AG08396 (cell line): ENCODE data around the gene NPW.
"Not testable (repeated sequence)": the region's sequence is repeated elsewhere in the genome, so short reads cannot be mapped to it uniquely, and the experiment has no call there.

Experiments used
- DNase-seq: peaks from one replicate; pipeline ENCODE4 v3.0.0; 2012; ENCODE audit warnings: low spot score, mixed read lengths

NPW gene

GRCh38 chr16:2023092-2024031 is 3.8 kb downstream of the NPW start:
- DNase-seq = peak; percentile 97

- no peak for DNase-seq
Measured at GRCh38 chr16:2024032-2024420, 4.4 kb downstream of the NPW start.

DNA sequence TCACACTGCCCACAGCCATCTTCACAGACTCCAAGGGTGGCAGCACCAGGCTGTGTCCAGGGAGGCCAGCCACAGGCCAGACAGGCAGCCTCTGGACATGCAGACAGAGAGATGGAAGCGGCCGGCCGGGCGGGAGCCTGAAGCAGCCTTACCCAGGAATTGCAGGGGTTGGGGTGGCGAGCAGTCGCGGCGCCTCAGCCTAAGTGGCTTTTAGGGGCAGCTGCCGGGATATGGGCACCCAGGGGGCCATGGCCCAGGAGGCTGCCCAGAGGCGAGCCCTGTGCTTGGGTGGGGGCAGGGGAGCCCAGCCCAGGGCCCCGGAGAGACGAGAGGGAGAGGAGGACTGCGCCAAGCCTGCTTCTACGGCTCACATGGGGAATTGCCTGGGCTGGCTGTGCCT is 5.7 kb downstream of the NPW start:
- no peak for DNase-seq

GRCh38 chr16:2025878-2026460 is 6.4 kb downstream of the NPW start:
- no peak for DNase-seq

DNA sequence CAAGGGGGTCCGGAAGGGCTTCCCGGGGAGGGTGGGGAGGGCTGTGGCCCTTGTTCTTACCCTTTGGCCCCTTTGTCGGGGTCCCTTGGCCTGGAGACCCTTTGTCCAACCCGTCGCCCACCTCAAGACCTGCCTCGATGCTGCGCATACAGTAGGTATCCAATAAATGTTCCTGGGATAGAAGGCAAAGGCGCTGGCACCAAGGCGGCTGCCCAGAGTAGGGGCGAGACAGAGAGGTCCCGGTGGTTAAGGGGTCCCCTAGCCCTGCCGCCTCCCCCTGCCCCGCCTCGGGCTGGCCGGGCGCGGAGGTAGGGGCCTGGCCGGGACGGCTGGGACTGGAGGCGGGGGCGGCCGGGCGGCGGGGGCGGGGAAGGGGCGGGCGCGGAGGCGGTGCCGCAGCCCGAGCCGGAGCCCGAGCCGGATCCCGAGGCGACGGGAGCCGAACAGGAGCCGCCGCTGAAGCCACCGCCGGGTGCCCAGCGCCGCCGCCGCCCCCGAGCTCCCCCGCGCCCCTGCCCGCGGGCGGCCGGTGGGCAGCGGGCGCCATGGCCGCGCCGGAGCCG is 7.0 kb downstream of the NPW start, which contains the start of gene NHERF2:
NHERF2 (plus strand) TSS at position 442 of the 563 bp plus-strand sequence; CDS start at position 546, 104 bp downstream.
- peak; percentile 82 for DNase-seq

DNA sequence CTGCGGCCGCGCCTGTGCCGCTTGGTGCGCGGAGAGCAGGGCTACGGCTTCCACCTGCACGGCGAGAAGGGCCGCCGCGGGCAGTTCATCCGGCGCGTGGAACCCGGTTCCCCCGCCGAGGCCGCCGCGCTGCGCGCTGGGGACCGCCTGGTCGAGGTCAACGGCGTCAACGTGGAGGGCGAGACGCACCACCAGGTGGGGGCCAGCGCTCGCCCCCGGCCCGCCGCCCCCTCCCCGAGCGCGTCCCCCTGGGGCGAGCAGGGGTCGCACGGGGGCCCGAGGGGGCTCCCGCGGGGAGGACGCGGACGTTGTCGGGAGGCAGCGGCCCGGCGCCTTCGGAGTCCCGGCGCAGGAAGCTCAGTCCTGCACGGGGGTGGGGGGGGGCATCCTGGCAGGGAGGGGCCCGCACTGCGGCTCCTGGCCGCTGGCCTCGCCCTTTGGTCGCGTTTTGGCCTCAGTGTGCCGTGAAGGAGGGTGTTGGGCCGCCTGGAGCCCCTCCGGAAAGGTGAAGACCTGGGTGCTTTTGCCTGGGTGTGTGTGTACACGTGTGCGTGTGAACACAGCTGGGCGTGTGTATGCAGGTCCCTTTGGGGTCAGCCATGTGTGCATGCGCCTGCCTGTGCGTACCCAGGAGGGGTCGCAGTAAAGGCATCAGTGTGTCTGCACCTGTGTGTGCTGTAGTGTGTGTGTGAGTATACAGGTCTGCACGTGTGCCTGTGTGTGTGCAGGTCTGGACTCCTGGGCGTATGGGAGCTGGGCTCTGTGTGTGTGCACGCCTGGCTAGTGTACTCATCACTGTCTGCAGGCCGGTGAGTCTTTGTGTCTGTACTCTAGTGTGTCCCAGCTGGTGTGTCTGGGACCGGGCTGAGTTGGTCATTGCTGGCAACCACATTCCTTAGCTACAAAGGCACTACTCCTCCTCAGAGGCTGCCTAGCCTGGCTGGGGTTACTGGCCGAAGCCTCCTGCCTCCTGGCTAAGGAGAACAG is 7.7 kb downstream of the NPW start:
- peak; percentile 73 for DNase-seq

GRCh38 chr16:2028146-2028545 is 8.6 kb downstream of the NPW start:
- no peak for DNase-seq

DNA sequence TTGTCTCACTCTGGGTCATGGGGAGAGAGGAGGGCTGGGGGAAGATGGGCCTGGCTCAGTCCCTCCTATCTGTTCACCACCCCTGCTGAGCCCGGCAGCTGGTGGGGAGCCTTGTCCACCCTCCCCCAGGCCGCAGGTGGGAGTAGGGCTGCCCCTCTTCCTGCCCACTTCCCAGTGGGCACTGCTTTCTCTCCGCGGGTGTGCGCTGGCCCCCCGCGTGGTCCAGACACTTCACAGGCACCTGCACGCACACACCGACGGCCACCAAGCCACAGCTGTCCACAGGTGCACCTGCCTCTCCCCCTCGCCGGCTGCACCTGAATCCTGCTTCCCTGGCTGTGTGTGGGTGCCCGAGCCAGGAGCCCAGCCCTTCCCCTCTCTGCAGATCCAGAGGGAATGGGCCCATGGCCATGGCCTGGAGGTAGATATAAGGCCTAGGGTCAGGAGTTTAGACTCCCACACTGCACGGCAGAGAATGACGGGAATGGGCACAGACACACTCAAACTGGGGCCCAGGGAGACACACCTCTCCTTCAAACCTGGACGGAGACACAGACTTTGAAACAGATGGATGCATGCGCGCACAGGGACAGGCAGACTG is 9.1 kb downstream of the NPW start:
- DNase-seq = no peak

DNA sequence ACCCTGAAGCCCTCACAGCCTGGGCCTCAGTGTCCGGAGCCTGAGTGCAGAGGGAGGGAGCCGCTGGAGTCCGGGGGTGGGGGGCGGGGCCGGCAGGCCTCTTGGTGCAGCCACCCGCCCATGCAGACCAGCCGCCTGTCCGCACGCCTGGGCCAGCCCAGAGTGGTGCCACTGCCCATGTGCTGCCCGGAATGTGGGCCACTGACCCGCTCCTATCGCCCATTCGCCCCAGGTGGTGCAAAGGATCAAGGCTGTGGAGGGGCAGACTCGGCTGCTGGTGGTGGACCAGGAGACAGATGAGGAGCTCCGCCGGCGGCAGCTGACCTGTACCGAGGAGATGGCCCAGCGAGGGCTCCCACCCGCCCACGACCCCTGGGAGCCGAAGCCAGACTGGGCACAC is 9.8 kb downstream of the NPW start:
- DNase-seq = no peak

GRCh38 chr16:2030036-2030435 is 10.5 kb downstream of the NPW start:
- no peak for DNase-seq

- no peak for DNase-seq
Measured at GRCh38 chr16:2031081-2031577, 11.5 kb downstream of the NPW start.

DNA sequence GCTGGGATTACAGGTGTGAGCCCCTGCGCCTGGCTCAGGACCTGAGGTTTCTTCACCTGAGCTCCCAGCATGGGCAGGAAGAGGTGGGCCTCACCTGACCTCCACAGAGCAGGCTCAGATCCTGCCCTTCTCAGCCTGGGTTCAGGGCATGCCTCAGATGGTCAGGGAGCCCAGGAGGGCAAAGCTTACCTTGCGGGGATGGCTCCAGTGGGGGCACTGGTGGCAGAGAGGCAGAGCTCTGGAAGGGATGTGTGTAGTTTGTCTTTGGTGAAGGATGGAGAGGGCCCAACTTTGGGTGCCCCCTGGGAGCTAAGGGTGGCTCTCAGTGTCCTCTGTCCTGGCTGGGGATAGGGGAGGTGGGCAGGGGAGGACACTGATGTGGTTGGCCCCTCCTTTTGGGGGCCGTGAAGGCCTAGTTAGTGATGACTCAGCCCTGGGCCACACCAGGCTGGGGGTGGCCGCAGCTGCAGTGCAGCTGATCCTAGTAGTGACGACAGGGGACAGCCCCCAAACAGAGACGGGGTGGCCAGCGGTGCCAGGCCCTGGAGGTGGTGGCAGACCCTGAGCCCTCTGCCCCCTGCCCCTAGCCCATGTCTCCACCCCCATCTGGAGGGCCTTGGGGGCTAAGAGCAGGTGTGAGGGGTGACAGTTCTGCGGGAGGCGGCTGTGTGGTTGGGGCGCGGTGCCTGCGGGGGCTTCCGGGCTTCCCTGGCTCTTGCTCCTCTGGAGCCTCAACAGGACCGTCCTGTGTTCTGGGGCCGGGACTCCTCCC is 12.9 kb downstream of the NPW start:
- DNase-seq = no peak

GRCh38 chr16:2033057-2033908 is 13.7 kb downstream of the NPW start:
- peak; percentile 81 for DNase-seq

GRCh38 chr16:2033909-2034695 is 14.5 kb downstream of the NPW start:
- not testable (repeated sequence) for DNase-seq

- no peak for DNase-seq
Measured at GRCh38 chr16:2034696-2035430, 15.3 kb downstream of the NPW start.

- peak; percentile 90 for DNase-seq
Measured at GRCh38 chr16:2035431-2036199, 16.0 kb downstream of the NPW start.
